Measurements from ENCODE around the gene EEPD1. TPM values are rescaled to one million over a fixed set of nuclear protein-coding genes. Genes with fewer than 3 reads are reported as not detected.

Gene EEPD1
- total RNA-seq, 1 experiment from 2014 or later = 5.0 TPM

DNA sequence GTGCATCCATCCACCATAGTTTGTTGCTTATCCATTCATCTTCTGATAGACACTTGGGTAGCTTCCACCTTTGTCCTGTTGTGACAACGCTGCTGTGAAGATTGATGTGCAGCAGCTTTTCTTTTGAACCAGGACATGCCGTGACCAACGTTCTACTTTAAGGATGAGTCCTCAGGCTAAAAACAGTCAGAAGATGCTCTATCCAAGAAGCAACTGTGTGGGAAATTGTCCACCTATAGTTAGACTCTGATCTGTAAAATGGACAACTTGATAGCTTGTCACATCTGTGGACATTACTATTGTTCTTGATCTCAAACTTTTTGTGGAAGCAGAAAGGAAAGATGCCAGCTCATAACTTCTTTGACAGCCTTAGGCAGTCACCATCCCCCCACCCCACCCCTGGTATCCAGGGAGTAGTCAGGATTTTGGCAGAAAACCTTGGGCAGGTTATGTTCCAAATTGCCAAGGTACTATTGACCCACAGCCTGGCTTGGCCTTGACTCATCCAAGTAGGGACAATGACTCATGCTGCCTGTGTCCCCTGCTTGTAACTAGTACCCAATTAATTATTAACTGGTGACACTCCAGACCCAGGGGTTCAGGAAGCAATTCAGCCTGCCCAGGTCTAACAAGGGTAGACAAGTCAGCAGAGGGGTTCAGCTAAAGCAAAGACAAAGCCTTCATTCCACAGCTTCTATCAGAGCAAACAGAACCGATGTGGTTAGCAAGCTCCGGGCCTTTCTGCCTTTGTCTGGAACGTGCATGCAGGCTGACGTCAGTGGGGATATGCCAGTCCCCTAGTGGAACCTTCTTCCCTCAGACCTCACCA lies 137.0 kb downstream of the EEPD1 start:
- H3K27ac ChIP-seq (ENCODE audit: insufficient read length, low read depth, low read length) = no peak overlapping the region
- H3K18ac ChIP-seq (ENCODE audit: insufficient read length, low read depth, low read length) = no peak overlapping the region
- Mint-ChIP-seq H3K4me1 (peaks cover 27 to 32% of the 10 kb centered on the region in 2 experiments), H3K36me3 (ENCODE audit: insufficient read depth in 1 of 3, low read depth in 3 of 3) (peaks cover 7 to 22% (median 21%) of the 10 kb centered on the region in 3 experiments), H3K27ac (no peak overlapping the region), H3K27me3 (ENCODE audit: low read depth) (no peaks in the 10 kb centered on the region; the same call in 1 of the 2 replicates), H3K9me3 (no peaks in the 10 kb centered on the region), H3K4me3 (no peak overlapping the region)
- H3K79me2 ChIP-seq (ENCODE audit: insufficient read depth, low read length) = no peaks in the 10 kb centered on the region
- no peak overlapping the region for H3K4ac ChIP-seq (ENCODE audit: low read depth, low read length)
- no peak overlapping the region for H2BK20ac ChIP-seq (ENCODE audit: low read depth, low read length, poor library complexity, severe bottlenecking)
- H3K4me2 ChIP-seq (ENCODE audit: insufficient read depth, insufficient read length, low read length) = no peak overlapping the region
- no peak overlapping the region for H3K9ac ChIP-seq (ENCODE audit: extremely low read depth, insufficient read length, low read length)
- H4K20me1 ChIP-seq (ENCODE audit: control insufficient read depth, insufficient read depth, insufficient read length) = no peaks in the 10 kb centered on the region
- H3K27me3 ChIP-seq (ENCODE audit: insufficient read depth, low read length) = no peaks in the 10 kb centered on the region
- no peak overlapping the region for H4K8ac ChIP-seq (replicated peaks; ENCODE audit: insufficient read length, low read depth, low read length)
- H3K23me2 ChIP-seq (ENCODE audit: insufficient read length, low read depth, low read length, poor library complexity, severe bottlenecking) = no peaks in the 10 kb centered on the region
- H2AK5ac ChIP-seq (ENCODE audit: insufficient read length, low read length) = no peak overlapping the region
- TF ChIP-seq, protein P1, sequence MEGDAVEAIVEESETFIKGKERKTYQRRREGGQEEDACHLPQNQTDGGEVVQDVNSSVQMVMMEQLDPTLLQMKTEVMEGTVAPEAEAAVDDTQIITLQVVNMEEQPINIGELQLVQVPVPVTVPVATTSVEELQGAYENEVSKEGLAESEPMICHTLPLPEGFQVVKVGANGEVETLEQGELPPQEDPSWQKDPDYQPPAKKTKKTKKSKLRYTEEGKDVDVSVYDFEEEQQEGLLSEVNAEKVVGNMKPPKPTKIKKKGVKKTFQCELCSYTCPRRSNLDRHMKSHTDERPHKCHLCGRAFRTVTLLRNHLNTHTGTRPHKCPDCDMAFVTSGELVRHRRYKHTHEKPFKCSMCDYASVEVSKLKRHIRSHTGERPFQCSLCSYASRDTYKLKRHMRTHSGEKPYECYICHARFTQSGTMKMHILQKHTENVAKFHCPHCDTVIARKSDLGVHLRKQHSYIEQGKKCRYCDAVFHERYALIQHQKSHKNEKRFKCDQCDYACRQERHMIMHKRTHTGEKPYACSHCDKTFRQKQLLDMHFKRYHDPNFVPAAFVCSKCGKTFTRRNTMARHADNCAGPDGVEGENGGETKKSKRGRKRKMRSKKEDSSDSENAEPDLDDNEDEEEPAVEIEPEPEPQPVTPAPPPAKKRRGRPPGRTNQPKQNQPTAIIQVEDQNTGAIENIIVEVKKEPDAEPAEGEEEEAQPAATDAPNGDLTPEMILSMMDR (conservative IDR thresholded peaks at IDR 0.05) = no peak
- no CpG with 5 or more reads among the region's 7 CpGs for WGBS (ENCODE audit: extremely low coverage, insufficient read length, low lambda C conversion rate)
- H2AFZ ChIP-seq (ENCODE audit: low read length) = no peak overlapping the region
- no peak overlapping the region for H3K14ac ChIP-seq (ENCODE audit: insufficient read depth, low read length)
- H2BK120ac ChIP-seq (ENCODE audit: low read depth, low read length, poor library complexity, severe bottlenecking) = no peak overlapping the region
- H4K5ac ChIP-seq (ENCODE audit: insufficient read length, low read depth, low read length) = no peak overlapping the region
- no peak overlapping the region for H3T11ph ChIP-seq (ENCODE audit: low read length)
- H3K23ac ChIP-seq (ENCODE audit: insufficient read length, low read depth, low read length) = no peak overlapping the region
- no peaks in the 10 kb centered on the region for H3K9me3 ChIP-seq (ENCODE audit: control insufficient read depth, low read depth, low read length)
- no peak overlapping the region for H2BK12ac ChIP-seq (ENCODE audit: insufficient read length, low read depth, low read length)
- no peak overlapping the region for H2BK15ac ChIP-seq (ENCODE audit: low read depth, low read length)
- H4K91ac ChIP-seq (ENCODE audit: insufficient read length, low read depth, low read length) = no peak overlapping the region
- no peak overlapping the region for H3K56ac ChIP-seq (ENCODE audit: insufficient read length, low read depth, low read length)
- no peak for DNase-seq
- no peaks in the 10 kb centered on the region for H3K79me1 ChIP-seq (ENCODE audit: insufficient read depth, low read depth, low read length, poor library complexity, severe bottlenecking)
- no peak overlapping the region for H2BK5ac ChIP-seq (ENCODE audit: insufficient read length, low read length)
- H3K4me1 ChIP-seq (ENCODE audit: insufficient read depth, low read length) = peaks cover 3% of the 10 kb centered on the region; the same call in 1 of the 2 replicates

Measured in H9 (cell line).